SH-SY5Y (cell line): ENCODE measurements around the gene CECR2.

Experiments
- GATA2 ChIP-seq: IDR thresholded peaks from 2 replicates; pipeline ENCODE4 v1.6.1; 2011; ENCODE audit warnings: mild to moderate bottlenecking, low read depth, low read length
- GATA3 ChIP-seq: IDR thresholded peaks from 2 replicates; pipeline ENCODE4 v1.6.1; 2011; ENCODE audit warnings: low read depth, mild to moderate bottlenecking, low read length, moderate library complexity

DNA sequence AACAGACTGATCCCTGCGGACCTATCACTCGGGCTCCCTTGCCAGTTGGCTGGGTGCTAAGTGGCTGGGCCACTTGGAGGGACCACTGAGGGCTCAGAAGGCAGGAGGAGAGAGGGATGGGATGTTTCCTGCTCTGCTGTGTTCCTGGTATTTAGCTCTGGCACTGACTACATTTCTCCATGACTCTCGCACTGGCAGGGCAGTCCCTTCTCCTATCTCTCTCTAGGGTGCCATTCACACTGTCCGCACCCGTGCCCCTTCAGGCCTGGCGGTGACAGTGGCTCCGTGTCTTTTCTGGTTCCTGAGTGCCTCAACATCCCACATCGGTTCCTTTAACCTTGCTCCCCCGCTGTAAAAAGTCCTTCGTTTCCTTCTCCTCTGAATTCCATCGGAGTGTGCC lies 31.6 kb upstream of the CECR2 start:
- TF ChIP-seq GATA2: no peak
- TF ChIP-seq GATA3: no peak
